Measurements from ENCODE around the gene TTC7B.

Gene TTC7B

DNA sequence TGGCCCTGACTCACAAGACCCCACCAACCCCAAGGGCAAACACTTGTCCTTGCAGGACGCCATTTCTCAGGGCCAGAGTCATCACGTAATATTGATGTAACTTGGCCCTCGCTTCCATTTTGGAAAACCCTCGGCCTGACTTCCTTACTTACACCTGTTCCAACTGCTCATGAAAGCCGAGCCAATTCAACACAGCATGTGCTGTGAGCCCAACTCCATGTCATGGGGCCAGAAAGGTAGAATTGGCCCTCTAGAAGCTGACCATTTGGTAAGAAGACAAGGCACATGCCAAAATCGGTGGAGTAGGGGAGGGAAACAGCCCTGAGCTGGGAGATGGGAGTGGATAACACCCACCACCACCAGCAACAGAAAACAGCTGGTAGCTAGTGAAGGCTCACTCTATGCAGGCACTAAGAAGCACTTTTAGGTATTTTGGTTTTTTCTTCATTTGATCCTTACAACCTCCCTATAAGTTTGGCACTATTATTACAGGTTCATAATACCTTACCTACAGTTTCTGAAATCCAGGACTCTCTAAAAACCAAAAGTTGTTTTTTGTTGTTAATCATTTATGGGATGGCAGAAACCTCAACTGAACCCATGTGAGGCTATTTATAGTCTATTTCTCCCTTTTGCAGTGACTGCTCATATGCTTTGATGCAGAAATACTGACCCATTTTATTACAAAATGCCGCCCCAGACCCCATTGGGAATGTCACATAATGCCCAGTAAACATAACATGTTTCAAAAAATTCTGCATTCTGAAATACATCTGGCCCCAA is 6.5 kb downstream of the TTC7B start:
- DNase-seq, result no peak
- in situ Hi-C loops (cut with HindIII; ENCODE audit: low pct_ligation_motif_present, low pct_unique_long_range_greater_than_20kb, low sequenced_read_pairs), result no loop called here

DNA sequence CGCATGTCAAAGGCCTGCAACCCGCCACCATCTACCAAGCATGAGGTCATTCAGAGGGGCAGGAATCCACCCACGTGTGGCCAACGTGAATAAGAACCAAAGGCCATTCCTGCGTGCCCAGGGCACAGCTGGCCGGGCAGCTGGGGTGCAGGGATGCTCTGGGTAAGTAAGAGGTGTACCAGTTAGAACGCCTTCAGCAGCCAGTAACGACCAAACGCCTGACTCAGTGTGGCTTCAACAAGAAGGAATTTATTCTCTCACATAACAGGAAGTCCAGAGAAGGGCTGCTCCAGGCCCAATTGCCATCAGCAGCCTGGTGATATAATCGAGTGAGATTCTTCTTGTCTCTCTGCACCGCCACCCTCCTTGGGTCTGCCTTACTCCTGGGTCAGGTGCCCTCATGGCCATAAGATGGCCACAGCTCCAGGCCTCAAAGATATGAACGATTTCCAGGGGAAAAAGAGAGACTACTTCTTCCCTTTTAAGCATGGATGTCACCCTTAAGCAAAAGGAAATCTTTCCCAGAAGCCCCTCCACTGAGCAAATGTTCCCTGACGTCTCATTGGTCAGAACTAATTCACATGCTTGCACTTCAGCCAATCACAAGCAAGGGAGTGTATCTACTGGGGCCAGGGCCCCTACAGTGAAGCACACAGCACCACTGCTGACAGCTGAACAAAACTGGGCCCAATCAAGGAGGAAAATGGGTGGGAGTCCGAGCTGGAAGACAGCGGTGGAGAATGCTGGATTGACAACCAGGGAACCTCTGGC is 7.3 kb downstream of the TTC7B start:
- peak; percentile 13 for DNase-seq
- in situ Hi-C loops (cut with HindIII; ENCODE audit: low pct_ligation_motif_present, low pct_unique_long_range_greater_than_20kb, low sequenced_read_pairs), result no loop called here

- DNase-seq, result no peak
- in situ Hi-C loops (cut with HindIII; ENCODE audit: low pct_ligation_motif_present, low pct_unique_long_range_greater_than_20kb, low sequenced_read_pairs), result no loop called here
Measured at GRCh38 chr14:90807060-90807459, 9.2 kb downstream of the TTC7B start.

DNA sequence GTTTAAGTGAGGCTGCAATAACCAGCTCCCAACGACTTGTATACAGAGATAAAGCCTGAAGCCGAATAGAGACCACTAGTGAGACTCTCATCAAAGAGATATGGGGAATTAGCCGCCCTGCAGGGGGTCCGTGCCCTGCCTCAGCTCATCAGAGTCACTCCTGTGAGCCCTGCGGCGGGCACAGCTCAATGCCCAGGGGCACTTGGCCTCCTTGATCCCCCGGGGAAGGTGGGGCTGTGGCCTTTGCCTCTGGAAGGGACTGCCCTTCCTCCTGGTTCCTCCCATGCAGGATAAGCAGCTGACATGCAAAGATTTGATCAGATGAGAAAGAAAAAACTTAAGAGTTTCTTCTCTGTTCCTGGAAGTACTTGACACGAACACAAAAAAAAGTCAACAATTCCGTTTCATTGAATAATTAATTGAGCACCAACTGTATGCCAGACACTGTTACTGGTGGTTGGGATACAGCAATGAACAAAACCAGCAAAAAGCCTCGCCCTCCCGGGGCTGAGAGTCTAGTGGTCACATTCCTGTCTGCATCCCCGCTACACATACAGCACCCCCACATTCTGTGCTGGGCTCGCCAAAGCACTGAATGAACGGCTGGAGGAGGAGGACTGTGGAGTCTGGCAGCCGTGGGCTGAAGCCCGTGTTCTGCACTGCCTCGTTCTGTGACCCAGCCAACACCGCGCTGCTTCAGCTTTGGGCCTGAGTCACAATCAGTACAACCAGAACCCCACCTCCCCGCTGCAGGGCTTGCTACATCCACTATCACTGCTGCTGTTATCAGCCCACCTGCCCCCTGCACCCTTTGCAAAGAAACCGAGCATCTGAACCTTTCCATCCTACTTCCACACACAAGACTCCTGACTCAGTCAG is 10.3 kb downstream of the TTC7B start:
- no peak for DNase-seq
- in situ Hi-C loops (cut with HindIII; ENCODE audit: low pct_ligation_motif_present, low pct_unique_long_range_greater_than_20kb, low sequenced_read_pairs), result no loop called here

GRCh38 chr14:90805084-90805391 is 11.2 kb downstream of the TTC7B start:
- no peak for DNase-seq
- in situ Hi-C loops (cut with HindIII; ENCODE audit: low pct_ligation_motif_present, low pct_unique_long_range_greater_than_20kb, low sequenced_read_pairs), result no loop called here

DNA sequence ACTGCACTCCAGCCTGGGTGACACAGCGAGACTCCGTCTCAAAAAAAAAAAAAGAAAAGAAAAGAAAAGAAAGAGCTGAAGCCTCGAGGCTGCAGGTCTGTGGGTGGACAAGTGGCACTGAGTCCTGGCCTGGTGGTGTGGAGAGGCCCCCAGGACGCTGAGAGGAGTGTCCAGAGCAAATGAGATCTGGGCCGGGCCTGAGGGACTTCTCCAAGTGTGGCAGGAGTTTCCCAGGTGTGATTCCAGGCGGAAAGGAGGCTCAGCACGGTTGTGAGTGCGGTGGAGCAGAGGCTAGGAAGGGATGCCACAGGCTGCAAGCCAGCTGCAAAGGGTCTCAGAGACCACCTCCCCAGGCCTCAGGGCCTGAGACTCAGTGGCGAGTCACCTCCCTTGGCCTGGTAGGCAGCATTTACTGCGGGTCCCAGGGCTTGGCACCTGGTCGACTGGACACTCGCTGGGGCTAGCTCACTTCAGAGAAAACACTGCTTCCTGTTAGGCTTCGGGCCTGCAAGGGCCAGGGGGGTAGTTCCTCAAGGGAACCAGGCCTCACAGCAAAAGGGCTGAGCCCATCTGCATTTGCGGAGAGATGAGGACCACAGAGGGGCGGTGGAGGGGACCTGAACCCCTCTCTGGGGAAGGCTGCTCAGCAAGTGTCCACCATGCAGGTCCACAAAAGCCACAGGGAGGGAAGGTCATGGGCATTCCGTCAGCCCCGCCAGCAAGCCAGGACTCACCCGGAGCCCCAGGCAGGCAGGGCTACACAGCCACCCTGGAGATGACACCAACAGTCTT is 11.7 kb downstream of the TTC7B start:
- in situ Hi-C loops (cut with HindIII; ENCODE audit: low pct_ligation_motif_present, low pct_unique_long_range_greater_than_20kb, low sequenced_read_pairs), result no loop called here
- no peak for DNase-seq

GRCh38 chr14:90803249-90803648 is 13.0 kb downstream of the TTC7B start:
- in situ Hi-C loops (cut with HindIII; ENCODE audit: low pct_ligation_motif_present, low pct_unique_long_range_greater_than_20kb, low sequenced_read_pairs), result no loop called here

DNA sequence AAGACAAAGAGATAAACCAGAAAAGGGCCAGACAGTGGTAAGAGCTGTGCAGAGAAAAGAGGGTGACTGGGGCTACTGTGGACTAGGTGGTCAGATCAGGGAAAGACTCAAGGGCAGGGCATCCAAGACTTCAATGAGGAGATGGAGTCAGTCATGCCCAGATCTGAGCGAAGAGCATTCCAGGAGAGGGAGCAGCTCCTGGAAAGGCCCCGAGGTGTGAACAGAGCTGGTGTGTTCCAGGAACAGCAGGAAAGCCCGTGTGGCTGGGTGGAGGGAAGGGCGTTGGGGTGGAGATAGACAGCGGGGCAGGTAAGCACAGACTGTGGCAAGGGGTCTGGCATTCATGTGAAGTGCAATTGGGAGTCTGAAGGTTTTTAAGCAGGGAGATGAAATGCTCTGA is 16.8 kb downstream of the TTC7B start:
- no peak for DNase-seq
- in situ Hi-C loops (cut with HindIII; ENCODE audit: low pct_ligation_motif_present, low pct_unique_long_range_greater_than_20kb, low sequenced_read_pairs), result no loop called here

More at GRCh38 chr14:90803249-90803648, 13.0 kb downstream of the TTC7B start:
- no peak for DNase-seq

GRCh38 chr14:90797919-90798318 is 18.3 kb downstream of the TTC7B start:
- in situ Hi-C loops (cut with HindIII; ENCODE audit: low pct_ligation_motif_present, low pct_unique_long_range_greater_than_20kb, low sequenced_read_pairs), result no loop called here
- DNase-seq, result no peak

- in situ Hi-C loops (cut with HindIII; ENCODE audit: low pct_ligation_motif_present, low pct_unique_long_range_greater_than_20kb, low sequenced_read_pairs), result no loop called here
- no peak for DNase-seq
Measured at GRCh38 chr14:90797451-90797850, 18.8 kb downstream of the TTC7B start.

- peak; percentile 33 for DNase-seq
Measured at GRCh38 chr14:90796329-90796728, 19.9 kb downstream of the TTC7B start.

DNA sequence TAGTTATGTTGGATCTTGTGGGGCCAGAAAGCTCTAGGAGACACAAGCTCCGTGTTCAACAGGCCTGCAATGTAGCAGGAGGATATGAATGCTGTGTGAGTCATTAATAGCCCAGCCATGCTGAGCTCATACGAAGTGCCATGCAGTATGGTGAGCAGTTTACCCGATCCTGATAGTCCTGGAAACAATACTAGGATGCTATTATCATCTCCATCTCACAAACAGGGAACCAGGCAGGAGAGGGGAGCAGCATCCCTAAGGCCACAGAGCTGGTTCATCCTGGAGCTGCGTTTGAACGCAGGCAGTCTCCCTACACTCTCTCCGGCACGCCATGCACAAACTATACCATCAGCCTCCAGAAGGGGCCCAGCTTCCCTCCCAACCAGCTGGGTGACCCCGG is 20.5 kb downstream of the TTC7B start:
- in situ Hi-C loops (cut with HindIII; ENCODE audit: low pct_ligation_motif_present, low pct_unique_long_range_greater_than_20kb, low sequenced_read_pairs), result no loop called here

More at GRCh38 chr14:90796329-90796728, 19.9 kb downstream of the TTC7B start:
- in situ Hi-C loops (cut with HindIII; ENCODE audit: low pct_ligation_motif_present, low pct_unique_long_range_greater_than_20kb, low sequenced_read_pairs), result no loop called here

GRCh38 chr14:90791486-90791885 is 24.7 kb downstream of the TTC7B start:
- no peak for DNase-seq
- in situ Hi-C loops (cut with HindIII; ENCODE audit: low pct_ligation_motif_present, low pct_unique_long_range_greater_than_20kb, low sequenced_read_pairs), result no loop called here

More for the DNA sequence above, 20.5 kb downstream of the TTC7B start:
- peak; percentile 69 for DNase-seq

DNA sequence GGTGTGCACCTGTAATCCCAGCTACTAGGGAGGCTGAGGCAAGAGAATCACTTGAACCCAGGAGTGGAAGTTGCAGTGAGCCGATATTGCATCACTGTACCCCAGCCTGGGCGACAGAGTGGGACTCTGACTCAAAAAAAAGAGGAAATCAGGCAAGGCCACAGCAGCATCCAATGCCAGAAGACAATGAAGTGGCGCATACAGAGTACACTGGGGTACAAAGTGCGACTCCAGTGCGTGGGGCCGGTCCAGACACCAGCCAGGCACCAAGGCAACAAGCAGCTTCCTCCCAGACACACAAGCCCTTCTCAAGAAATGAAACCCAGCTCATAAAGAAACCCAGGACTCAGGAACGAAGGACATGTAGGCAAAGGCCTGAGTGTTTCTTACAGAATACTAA is 28.2 kb downstream of the TTC7B start:
- DNase-seq, result no peak
- in situ Hi-C loops (cut with HindIII; ENCODE audit: low pct_ligation_motif_present, low pct_unique_long_range_greater_than_20kb, low sequenced_read_pairs), result no loop called here

- in situ Hi-C loops (cut with HindIII; ENCODE audit: low pct_ligation_motif_present, low pct_unique_long_range_greater_than_20kb, low sequenced_read_pairs), result no loop called here
- DNase-seq, result no peak
Measured at GRCh38 chr14:90785876-90786450, 30.3 kb downstream of the TTC7B start.

GRCh38 chr14:90785471-90785870 is 30.8 kb downstream of the TTC7B start:
- DNase-seq, result peak; percentile 31
- in situ Hi-C loops (cut with HindIII; ENCODE audit: low pct_ligation_motif_present, low pct_unique_long_range_greater_than_20kb, low sequenced_read_pairs), result no loop called here

DNA sequence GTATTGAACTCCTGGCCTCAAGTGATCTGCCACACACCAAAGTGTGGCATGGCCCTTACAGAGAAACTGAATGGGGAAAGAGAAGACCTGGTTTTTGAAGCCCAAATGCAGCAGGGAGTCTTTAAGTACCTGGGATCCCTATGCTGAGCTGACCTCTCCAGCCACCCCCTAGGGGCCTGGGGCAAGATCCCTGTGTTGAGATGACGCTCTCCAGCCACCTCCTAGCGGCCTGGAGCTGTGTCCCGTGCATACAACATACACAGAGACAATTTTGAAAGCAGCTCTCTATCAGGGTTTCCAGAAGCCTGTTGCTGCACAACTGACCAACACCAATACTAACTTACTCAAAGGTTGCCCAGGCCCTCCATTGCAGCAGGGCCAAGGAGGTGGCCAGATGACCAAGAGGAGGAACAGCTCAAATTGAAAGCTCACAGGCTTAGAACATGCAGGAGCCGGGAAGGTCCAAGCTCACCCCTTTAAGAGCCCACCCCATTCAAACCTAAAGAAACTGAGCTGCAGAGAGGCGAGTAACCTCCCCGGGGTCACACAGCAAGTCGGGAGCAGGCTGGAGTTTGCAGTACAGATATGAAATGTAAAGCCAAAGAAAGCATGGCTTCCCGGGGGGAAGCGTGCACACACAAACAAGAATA is 31.5 kb downstream of the TTC7B start:
- no peak for DNase-seq
- in situ Hi-C loops (cut with HindIII; ENCODE audit: low pct_ligation_motif_present, low pct_unique_long_range_greater_than_20kb, low sequenced_read_pairs), result no loop called here

DNA sequence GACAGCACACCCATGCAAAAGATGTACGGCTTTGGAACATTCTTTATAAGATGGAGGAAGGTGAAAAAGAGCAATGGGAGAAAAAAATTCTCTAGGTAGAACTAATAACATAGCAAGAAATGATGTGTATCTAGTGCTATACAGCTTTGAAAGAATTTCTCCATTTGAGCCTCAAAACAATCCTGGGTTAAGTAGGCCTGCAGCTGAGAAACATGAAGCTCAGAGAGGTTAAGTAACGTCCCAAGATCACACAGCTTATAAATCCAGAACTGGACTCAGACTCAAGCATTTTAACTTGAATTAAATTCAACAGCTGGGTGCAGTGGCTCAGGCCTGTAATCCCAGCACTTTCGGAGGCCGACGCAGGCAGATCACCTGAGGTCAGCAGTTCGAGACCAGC is 32.9 kb downstream of the TTC7B start:
- no peak for DNase-seq
- in situ Hi-C loops (cut with HindIII; ENCODE audit: low pct_ligation_motif_present, low pct_unique_long_range_greater_than_20kb, low sequenced_read_pairs), result no loop called here
